ENCODE data around the gene ACYP2.
A peak's percentile ranks its signal among the peaks of the same experiment; 100 is the strongest.

Gene ACYP2

GRCh38 chr2:54330926-54331835 lies 215.8 kb downstream of the ACYP2 start:
- DNase-seq (ENCODE audit: low read depth), result no peak
- peak overlapping the region; percentile 73 for H3K4me3 ChIP-seq (ENCODE audit: low read depth, low read length)
- TF ChIP-seq CTCF (conservative IDR thresholded peaks at IDR 0.05; ENCODE audit: low read depth, low read length), result peak; percentile 21

- no peak for TF ChIP-seq CTCF (conservative IDR thresholded peaks at IDR 0.05; ENCODE audit: low read depth, low read length)
- no peak overlapping the region for H3K4me3 ChIP-seq (ENCODE audit: low read depth, low read length)
- no peak for DNase-seq (ENCODE audit: low read depth)
Observed at GRCh38 chr2:54332386-54332785, 217.0 kb downstream of the ACYP2 start.

DNA sequence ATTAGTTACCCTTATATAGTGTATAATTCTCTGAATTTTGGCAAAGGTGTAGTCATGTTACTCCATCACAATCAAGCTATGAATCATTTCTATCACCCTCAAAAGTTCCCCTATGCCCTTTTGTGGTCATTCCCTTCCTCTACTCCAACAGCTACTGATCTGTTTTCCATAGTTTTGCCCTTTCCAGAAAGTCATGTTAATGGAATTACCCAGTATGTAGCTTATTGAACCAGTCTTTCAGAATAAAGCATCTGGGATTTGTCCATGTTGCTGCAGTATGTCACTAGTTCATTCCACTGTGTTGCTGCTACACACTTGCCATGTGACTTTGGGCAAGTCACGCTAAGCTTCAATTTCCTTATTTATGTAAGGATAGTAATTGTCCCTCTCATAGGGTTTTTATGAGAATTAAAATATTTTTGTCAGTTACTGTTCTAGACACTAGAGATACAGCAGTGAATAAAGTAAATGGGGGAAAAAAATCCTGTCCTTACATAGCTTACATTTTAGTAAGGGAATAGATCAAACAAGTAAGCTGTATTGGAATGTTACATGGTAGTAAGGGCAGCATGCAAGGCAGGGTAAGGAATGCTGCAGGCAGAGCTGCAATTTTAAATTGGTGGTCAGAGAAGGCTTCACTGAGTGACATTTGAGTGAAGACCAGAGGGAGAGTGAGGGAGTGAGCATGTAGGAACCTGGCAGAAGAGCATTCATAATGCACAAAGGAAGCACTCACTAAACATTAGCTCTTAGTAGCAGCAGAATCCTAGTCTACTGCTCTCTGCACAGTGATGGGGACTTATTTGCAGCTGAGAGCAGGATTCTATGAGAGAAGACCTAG lies 220.9 kb downstream of the ACYP2 start:
- TF ChIP-seq CTCF (conservative IDR thresholded peaks at IDR 0.05; ENCODE audit: low read depth, low read length), result no peak
- H3K4me3 ChIP-seq (ENCODE audit: low read depth, low read length), result no peak overlapping the region
- peak; percentile 57 for DNase-seq (ENCODE audit: low read depth)

DNA sequence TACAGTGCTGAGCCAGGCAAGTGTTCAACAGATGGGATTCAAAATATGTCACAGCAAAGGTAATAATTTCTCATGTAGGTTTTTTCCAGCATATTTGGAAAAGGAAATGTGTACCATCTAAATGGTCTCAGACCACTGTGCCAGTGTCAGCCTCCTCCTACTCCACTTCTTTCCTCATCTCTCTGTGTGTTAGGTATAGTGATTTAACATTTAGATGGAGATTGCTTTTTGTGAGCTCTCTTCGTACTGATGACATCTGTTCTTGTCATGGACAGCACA lies 221.5 kb downstream of the ACYP2 start:
- no peak overlapping the region for H3K4me3 ChIP-seq (ENCODE audit: low read depth, low read length)
- TF ChIP-seq CTCF (conservative IDR thresholded peaks at IDR 0.05; ENCODE audit: low read depth, low read length), result no peak
- DNase-seq (ENCODE audit: low read depth), result no peak

- peak; percentile 62 for DNase-seq (ENCODE audit: low read depth)
- no peak overlapping the region for H3K4me3 ChIP-seq (ENCODE audit: low read depth, low read length)
- peak; percentile 66 for TF ChIP-seq CTCF (conservative IDR thresholded peaks at IDR 0.05; ENCODE audit: low read depth, low read length)
Observed at GRCh38 chr2:54341656-54342055, 226.2 kb downstream of the ACYP2 start.

GRCh38 chr2:54342603-54343002 lies 227.2 kb downstream of the ACYP2 start:
- no peak overlapping the region for H3K4me3 ChIP-seq (ENCODE audit: low read depth, low read length)
- no peak for DNase-seq (ENCODE audit: low read depth)
- TF ChIP-seq CTCF (conservative IDR thresholded peaks at IDR 0.05; ENCODE audit: low read depth, low read length), result no peak

All from choroid plexus epithelial cell (primary cell).